Measurements from ENCODE around the gene AXL.

DNA sequence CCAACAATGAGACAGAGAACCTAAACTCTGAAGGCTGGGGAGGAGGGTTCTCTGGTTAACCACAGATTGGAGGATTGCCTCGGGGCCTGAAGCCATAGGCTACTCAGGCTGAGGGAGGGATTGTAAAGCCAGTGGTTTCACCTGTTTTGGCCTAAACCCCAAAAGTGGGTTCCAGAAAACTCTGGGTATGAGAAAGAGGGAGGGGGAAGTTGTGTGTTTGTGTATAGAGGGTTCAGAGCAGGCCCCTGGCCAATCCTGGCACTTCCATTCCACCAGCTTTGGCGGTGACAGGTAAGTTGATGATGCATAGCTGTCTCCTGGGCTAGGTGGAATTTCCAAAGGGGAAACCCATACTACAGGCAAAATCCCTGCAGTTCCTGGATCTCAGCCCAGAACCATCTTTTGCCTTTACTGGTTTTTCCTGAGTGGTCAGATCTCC lies 77.4 kb downstream of the AXL start:
- TF ChIP-seq, protein P1, sequence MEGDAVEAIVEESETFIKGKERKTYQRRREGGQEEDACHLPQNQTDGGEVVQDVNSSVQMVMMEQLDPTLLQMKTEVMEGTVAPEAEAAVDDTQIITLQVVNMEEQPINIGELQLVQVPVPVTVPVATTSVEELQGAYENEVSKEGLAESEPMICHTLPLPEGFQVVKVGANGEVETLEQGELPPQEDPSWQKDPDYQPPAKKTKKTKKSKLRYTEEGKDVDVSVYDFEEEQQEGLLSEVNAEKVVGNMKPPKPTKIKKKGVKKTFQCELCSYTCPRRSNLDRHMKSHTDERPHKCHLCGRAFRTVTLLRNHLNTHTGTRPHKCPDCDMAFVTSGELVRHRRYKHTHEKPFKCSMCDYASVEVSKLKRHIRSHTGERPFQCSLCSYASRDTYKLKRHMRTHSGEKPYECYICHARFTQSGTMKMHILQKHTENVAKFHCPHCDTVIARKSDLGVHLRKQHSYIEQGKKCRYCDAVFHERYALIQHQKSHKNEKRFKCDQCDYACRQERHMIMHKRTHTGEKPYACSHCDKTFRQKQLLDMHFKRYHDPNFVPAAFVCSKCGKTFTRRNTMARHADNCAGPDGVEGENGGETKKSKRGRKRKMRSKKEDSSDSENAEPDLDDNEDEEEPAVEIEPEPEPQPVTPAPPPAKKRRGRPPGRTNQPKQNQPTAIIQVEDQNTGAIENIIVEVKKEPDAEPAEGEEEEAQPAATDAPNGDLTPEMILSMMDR (conservative IDR thresholded peaks at IDR 0.05) = no peak
- no peak for TF ChIP-seq EZH2 (IDR thresholded peaks at IDR 0.05; ENCODE audit: low read depth)
